CD4-positive, alpha-beta T cell (primary cell): ENCODE data around the gene CDC16. TPM values are rescaled to one million over a fixed set of nuclear protein-coding genes. Genes with fewer than 3 reads are reported as not detected.
A peak's percentile ranks its signal among the peaks of the same experiment; 100 is the strongest.

Experiments
- ATAC-seq: fragments of 200-7000 bp; cut with Tn5 transposase; one replicate; pipeline ENCODE4 v1.10.0; 2022; ENCODE audit warnings: mild to moderate bottlenecking; ENCODE audit not compliant: poor library complexity
- CTCF ChIA-PET: fragments of 350-600 bp; sonication (Branson Sonifier 250); formaldehyde crosslinking; loops from one replicate; lab custom pipeline; 2021; ENCODE audit warnings: antibody characterized with exemption, inconsistent platforms; lab: Charles Lee
- POLR2A ChIA-PET: fragments of 350-600 bp; sonication (Branson Sonifier 250); formaldehyde crosslinking; loops from one replicate; lab custom pipeline; 2021; ENCODE audit warnings: antibody characterized with exemption, inconsistent platforms; lab: Charles Lee
- DNase-seq, 14 experiments: peaks; one replicate each; pipeline ENCODE4 v3.0.0-alpha.2; 2013 to 2020; ENCODE audit warnings: mixed read lengths in 2 of 14
- H3K27ac ChIP-seq, 2 donors: one replicate each; pipeline versions ENCODE4 v1.5.1 to v1.7.0; 2013; ENCODE audit warnings: low read length in 2 of 2, low read depth in 1 of 2, mild to moderate bottlenecking in 1 of 2
- H3K27me3 ChIP-seq, 2 experiments: 1 replicate in 1 of 2; 2 replicates in 1 of 2; pipeline versions ENCODE4 v1.6.1 to v1.7.0; 2013; ENCODE audit warnings: low read length in 2 of 2, control low read depth in 1 of 2, mild to moderate bottlenecking in 1 of 2, moderate library complexity in 1 of 2; ENCODE audit not compliant: insufficient read depth in 2 of 2, control insufficient read depth in 1 of 2
- H3K36me3 ChIP-seq: one replicate; pipeline ENCODE4 v1.6.1; 2013; ENCODE audit warnings: low read length, control low read depth; ENCODE audit not compliant: insufficient read depth
- H3K4me1 ChIP-seq: one replicate; pipeline ENCODE4 v1.6.1; 2013; ENCODE audit warnings: low read length, control low read depth; ENCODE audit not compliant: insufficient read depth
- H3K4me3 ChIP-seq: one replicate; pipeline ENCODE4 v1.5.1; 2013; ENCODE audit warnings: mild to moderate bottlenecking, low read length, moderate library complexity
- H3K9me3 ChIP-seq, 2 experiments: 1 replicate in 1 of 2; 2 replicates in 1 of 2; pipeline versions ENCODE4 v1.6.1 to v1.7.0; 2013; ENCODE audit warnings: low read length in 2 of 2, mild to moderate bottlenecking in 2 of 2, control low read depth in 1 of 2, moderate library complexity in 1 of 2; ENCODE audit not compliant: control insufficient read depth in 1 of 2, insufficient read depth in 1 of 2
- H3K27ac Mint-ChIP-seq: one replicate; pipeline ENCODE4 v1.8.0; 2020; ENCODE audit warnings: mixed read lengths
- H3K27me3 Mint-ChIP-seq: one replicate; pipeline ENCODE4 v1.8.0; 2021; ENCODE audit warnings: mixed read lengths
- H3K36me3 Mint-ChIP-seq: one replicate; pipeline ENCODE4 v1.8.0; 2021; ENCODE audit warnings: low read depth, mixed read lengths
- H3K4me1 Mint-ChIP-seq: one replicate; pipeline ENCODE4 v1.8.0; 2021; ENCODE audit warnings: low read depth, mixed read lengths
- H3K4me3 Mint-ChIP-seq: one replicate; pipeline ENCODE4 v1.8.0; 2020; ENCODE audit warnings: mild to moderate bottlenecking, mixed read lengths
- H3K9me3 Mint-ChIP-seq: one replicate; pipeline ENCODE4 v1.8.0; 2020; ENCODE audit warnings: mixed read lengths
- CTCF ChIP-seq: fragments of 200-600 bp; IDR thresholded peaks from one replicate; pipeline ENCODE4 v1.8.0; 2022; ENCODE audit warnings: antibody characterized with exemption, mild to moderate bottlenecking
- intact Hi-C, 2 experiments: fragments of 100-400 bp; cut with DNase I in 1 of 2; cut with micrococcal nuclease in 1 of 2; formaldehyde crosslinking; loops; one replicate each; pipeline versions ENCODE4 v1.15.1 to v1.9.0; 2023 to 2025; cut with DNase I, micrococcal nuclease
- total RNA-seq, 174 experiments: library from RNA in 2 of 174; stranded (reverse) in 2 of 174; gene quantifications; one replicate each; pipeline ENCODE4 v1.2.3 and lab custom pipeline; 2021 to 2026

The CDC16 gene
- total RNA-seq, 2 experiments from 2014 or later = 68.4 to 69.4 TPM

- H3K4me1 ChIP-seq = peaks cover 32% of the 10 kb centered on the region
- H3K9me3 ChIP-seq = no peaks in the 10 kb centered on the region
- DNase-seq = peak; percentile 77 to 96 (median 88)
- no peaks in the 10 kb centered on the region for H3K27me3 Mint-ChIP-seq
- peak within 1 kb of the TSS; percentile 84 for H3K27ac Mint-ChIP-seq
- peak; percentile 85 for ATAC-seq
- H3K36me3 Mint-ChIP-seq = peaks cover 2% of the 10 kb centered on the region
- POLR2A ChIA-PET = interaction anchor here (1.1 to 2.2 kb wide), 3 partner anchors 25 to 58 kb away, joined by 3 to 15 read pairs (median 3); partner anchors contain the start of gene UPF3A
- H3K4me3 Mint-ChIP-seq = peak within 1 kb of the TSS; percentile 91
- H3K4me3 ChIP-seq = peak within 1 kb of the TSS; percentile 55
- H3K36me3 ChIP-seq = no peaks in the 10 kb centered on the region
- no peaks in the 10 kb centered on the region for H3K9me3 Mint-ChIP-seq
- intact Hi-C loops = loop anchor here (1.0 to 2.0 kb wide), 2 partner anchors 32 to 33 kb away; partner anchors contain the start of gene UPF3A (in 1 of the 2)
- CTCF ChIA-PET = interaction anchor here (0.8 kb wide), 1 partner anchor 11 kb away, joined by 3 read pairs; no protein-coding TSS in a partner anchor
- no peaks in the 10 kb centered on the region for H3K27me3 ChIP-seq
- no peak for TF ChIP-seq CTCF
- H3K27ac ChIP-seq = peak within 1 kb of the TSS; percentile 63 to 64
- H3K4me1 Mint-ChIP-seq = peaks cover 43% of the 10 kb centered on the region
Measured at GRCh38 chr13:114314074-114314912, 79.6 kb downstream of the CDC16 start, which contains the start of gene CHAMP1. TSS of gene CHAMP1 (plus strand) at chr13:114314503. CDS start at chr13:114323843, 9,340 bp downstream.

- Histone ChIP-seq H3K27me3 (no peaks in the 10 kb centered on the region), H3K27ac (peak overlapping the region; percentile 3 to 64), H3K36me3 (peaks cover 3% of the 10 kb centered on the region), H3K9me3 (no peaks in the 10 kb centered on the region), H3K4me3 (peak overlapping the region; percentile 55), H3K4me1 (peaks cover 32% of the 10 kb centered on the region)
- CTCF ChIA-PET = interaction anchor here (0.8 kb wide), 1 partner anchor 10 kb away, joined by 3 read pairs; no protein-coding TSS in a partner anchor
- POLR2A ChIA-PET = interaction anchor here (0.6 to 1.0 kb wide), 2 partner anchors 34 to 35 kb away, joined by 3 to 7 read pairs; partner anchors contain the start of gene UPF3A
- no peaks in the 10 kb centered on the region for H3K27me3 Mint-ChIP-seq
- H3K4me3 Mint-ChIP-seq = peak overlapping the region; percentile 87
- intact Hi-C loops = loop anchor here in 1 of 2 experiments (2.0 kb wide), 1 partner anchor 34 kb away; the partner anchor contains the start of gene UPF3A
- peak overlapping the region; percentile 76 for H3K27ac Mint-ChIP-seq
- no peak for TF ChIP-seq CTCF
- H3K36me3 Mint-ChIP-seq = peaks cover 12% of the 10 kb centered on the region
- no peaks in the 10 kb centered on the region for H3K9me3 Mint-ChIP-seq
- DNase-seq (peak in 3 of 14 experiments; percentile 46 to 57 (median 52)), ATAC-seq (peak; percentile 21)
- peaks cover 52% of the 10 kb centered on the region for H3K4me1 Mint-ChIP-seq
Measured at GRCh38 chr13:114315074-114315785, 80.5 kb downstream of the CDC16 start.

- ChIA-PET POLR2A (interaction anchor here (0.6 kb wide), 1 partner anchor 34 kb away, joined by 3 read pairs; no protein-coding TSS in a partner anchor), CTCF (interaction anchor here (0.7 kb wide), 1 partner anchor 21 kb away, joined by 3 read pairs; no protein-coding TSS in a partner anchor)
- Mint-ChIP-seq H3K27ac (peak overlapping the region; percentile 13), H3K9me3 (no peaks in the 10 kb centered on the region), H3K27me3 (no peaks in the 10 kb centered on the region), H3K36me3 (peaks cover 42% of the 10 kb centered on the region), H3K4me3 (peak overlapping the region; percentile 52), H3K4me1 (peaks cover 46% of the 10 kb centered on the region)
- no peak for TF ChIP-seq CTCF
- H3K27ac ChIP-seq = no peak overlapping the region
- intact Hi-C loops = no loop called here
- H3K4me3 ChIP-seq = no peak overlapping the region
- H3K4me1 ChIP-seq = peaks cover 27% of the 10 kb centered on the region
- H3K36me3 ChIP-seq = peaks cover 29% of the 10 kb centered on the region
- no peak for DNase-seq
- no peaks in the 10 kb centered on the region for H3K27me3 ChIP-seq
- H3K9me3 ChIP-seq = no peaks in the 10 kb centered on the region
- no peak for ATAC-seq
Measured at GRCh38 chr13:114318624-114319023, 83.9 kb downstream of the CDC16 start.
